ENCODE measurements around the gene TOMT.

Gene TOMT, protein sequence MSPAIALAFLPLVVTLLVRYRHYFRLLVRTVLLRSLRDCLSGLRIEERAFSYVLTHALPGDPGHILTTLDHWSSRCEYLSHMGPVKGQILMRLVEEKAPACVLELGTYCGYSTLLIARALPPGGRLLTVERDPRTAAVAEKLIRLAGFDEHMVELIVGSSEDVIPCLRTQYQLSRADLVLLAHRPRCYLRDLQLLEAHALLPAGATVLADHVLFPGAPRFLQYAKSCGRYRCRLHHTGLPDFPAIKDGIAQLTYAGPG
- 0 reads per million in 17 experiments for total RNA-seq

DNA sequence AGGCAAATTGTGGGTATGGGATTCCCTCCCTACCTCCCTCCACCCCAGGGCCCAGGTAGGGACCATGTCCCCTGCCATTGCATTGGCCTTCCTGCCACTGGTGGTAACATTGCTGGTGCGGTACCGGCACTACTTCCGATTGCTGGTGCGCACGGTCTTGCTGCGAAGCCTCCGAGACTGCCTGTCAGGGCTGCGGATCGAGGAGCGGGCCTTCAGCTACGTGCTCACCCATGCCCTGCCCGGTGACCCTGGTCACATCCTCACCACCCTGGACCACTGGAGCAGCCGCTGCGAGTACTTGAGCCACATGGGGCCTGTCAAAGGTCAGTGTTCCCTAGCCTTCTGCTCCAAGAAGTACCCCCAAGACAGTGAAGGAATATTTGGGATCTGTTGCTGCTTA, at the start of gene TOMT:
TSS of gene TOMT (plus strand) at position 37 of the 400 bp plus-strand sequence. CDS start at position 65, 28 bp downstream.
- DNase-seq, result no peak

DNA sequence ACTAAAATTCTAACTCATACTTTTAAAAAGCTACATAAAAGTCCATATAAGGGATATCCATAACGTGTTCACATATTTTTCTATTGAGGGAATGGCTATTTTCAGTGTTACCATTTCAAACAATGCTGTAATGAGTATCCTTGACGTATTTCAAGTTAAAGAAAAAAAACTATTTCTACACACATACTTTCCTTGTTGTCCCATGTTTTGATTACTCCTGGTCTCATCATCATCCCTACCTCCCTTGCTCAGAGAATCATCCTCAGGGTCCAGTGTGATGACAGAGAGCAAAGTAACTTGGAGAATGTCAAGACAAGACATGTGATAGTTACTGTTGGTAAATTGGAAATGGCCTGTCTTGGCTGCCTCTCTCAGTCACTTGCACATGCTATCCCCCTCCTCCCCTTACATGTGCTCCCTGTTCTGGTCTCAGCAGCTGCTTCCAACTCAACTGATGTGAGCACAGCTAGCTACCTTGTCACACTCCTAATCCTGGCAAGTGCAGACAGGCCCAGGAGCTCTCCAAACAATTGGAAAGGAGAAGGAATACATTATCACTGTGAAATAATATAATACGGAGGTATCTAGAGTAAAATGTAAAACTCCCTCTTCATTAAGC, 47.2 kb upstream of the TOMT start:
- DNase-seq, result no peak

DNA sequence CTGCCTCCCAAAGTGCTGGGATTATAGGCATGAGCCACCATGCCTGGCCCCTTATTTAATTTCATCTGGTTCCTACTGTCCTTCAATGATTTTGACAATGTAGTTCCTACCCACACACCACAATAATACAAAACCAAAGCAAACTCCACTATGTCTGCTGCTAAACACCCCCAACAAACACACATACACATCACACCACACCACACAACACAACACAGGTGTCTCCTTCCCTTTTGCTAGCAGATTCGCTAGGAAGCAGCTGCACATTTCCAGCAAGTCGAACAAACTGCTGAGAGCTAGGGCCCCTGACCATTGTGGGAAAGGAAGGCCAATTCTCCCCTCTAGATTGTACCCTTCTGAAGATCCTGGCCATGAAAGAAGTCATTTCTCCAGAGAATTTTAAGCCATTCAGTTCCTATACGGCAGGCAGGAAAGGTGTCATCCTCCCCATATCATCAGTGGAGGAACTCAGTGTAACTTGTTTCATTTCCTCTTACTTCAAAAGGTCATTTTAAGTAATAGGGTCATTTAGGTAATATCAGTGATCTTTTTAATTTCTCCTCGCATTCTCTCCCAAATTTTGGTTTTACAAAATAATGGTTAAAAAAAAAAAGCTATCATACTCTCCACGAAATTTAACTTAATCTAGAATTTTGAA, 43.9 kb upstream of the TOMT start:
- peak in 1 of 4 experiments; percentile 28 for DNase-seq

DNA sequence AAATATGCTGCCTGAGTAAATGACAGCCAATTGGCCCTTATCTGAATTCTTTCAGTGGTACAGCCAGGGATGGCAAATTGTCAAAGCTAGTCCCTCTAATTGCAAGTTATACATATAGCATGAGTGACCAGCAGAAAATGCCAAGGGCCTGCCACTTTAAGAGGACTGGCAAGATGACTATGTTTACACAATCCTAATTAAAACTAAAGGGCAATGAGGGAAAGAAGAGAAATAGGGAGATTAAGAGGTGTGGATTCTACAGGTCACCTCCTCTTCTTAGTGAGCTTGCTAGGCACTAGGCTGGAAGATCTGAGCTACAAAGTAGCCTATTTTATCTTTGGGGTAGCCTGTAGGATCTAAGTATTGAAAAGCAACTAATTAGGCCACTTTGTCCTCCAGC, 38.9 kb upstream of the TOMT start:
- no peak for DNase-seq

DNA sequence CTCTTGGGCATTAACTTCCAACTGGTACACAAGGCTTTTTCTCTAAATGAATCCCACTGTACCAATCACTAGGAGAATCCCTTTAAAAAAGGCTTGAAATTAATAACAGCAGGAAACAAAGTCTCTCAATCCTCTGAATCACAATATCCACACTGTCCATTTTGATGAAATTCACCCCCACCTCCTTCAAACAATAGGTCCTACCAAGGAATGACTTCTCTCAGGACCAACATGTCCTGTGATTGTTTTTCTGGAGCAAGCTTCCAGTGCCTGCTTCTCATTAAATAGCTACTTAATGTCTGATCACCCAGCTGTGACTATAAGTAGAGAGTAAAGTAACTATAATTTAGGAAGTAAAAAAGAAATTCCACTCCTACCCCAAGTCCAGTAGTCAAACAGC, 38.5 kb upstream of the TOMT start:
- DNase-seq, result no peak

DNA sequence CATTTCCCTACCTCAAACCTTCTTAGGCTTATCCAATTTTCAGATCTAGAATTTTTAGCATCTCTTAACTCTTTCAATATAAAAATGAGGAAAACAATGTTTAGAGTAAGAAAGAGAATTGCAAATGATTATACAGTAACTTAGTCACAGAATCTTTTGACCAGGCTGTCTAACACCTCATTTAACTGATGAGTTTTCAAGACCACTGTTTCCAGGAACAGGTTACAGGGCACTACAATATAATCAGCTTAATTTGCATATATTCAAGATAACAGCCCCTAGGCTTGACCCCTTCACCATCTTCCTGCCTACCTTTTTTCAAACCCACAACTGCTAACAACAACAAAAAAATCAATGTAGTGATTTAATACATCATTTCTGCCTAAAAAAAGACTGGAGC, 38.0 kb upstream of the TOMT start:
- no peak for DNase-seq

DNA sequence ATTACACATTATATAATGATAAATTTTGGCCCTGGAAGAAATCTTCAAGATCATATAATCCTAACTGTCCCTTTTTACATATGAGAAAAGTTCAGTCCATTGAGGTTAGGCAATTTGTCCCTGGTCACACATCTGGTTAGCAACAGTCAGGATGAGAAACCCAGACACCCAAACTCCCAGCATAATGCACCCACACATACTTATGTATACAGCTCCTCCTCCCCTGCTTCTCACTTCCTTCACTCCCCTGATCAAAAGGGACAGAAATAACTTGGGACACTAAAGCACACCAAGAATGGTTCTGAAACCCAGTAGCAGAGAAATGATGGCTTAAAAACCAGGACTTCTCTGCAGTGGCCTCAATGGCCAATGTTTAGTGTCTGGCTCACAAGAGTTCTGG, 36.5 kb upstream of the TOMT start:
- DNase-seq, result peak; percentile 47 to 78 (median 73)

DNA sequence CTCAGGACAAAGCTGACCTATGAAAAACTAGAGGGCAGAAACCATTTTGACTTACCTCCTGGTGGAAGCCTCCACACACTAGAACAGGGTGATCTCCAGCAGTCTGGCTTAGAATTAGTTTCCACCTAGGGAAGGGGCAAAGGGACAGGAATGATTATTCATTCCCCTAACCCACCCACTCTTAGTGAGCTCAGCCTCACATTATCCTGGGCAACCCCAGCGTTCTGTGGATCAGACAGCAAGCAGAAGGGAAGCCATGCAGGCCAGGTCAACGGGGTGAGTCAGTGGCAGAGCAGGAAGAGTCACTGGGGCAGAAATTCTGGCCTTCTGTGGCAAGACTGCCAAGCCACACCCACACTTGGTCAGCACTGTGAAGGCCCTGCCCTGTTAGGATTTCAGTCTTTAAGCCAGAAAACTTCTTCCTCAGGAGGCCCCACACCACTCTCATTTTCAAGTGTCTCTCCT, 35.9 kb upstream of the TOMT start:
- peak; percentile 91 to 98 (median 95) for DNase-seq

DNA sequence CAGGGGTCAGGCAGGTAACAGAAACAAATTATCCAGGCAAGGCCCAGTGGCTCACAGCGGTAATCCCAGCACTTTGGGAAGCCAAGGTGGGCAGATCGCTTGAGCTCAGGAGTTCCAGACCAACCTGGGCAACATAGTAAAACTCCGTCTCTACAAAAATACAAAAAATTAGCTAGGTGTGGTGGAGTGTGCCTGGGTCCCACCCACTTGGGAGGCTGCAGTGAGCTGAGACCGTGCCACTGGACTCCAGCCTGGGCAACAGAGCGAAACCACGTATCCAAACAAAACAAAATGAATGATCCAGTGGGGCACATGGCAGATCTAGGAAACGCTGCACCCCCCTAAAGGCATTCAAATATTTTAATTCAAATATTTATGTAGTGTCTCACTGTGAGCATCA, 35.2 kb upstream of the TOMT start:
- DNase-seq, result no peak

DNA sequence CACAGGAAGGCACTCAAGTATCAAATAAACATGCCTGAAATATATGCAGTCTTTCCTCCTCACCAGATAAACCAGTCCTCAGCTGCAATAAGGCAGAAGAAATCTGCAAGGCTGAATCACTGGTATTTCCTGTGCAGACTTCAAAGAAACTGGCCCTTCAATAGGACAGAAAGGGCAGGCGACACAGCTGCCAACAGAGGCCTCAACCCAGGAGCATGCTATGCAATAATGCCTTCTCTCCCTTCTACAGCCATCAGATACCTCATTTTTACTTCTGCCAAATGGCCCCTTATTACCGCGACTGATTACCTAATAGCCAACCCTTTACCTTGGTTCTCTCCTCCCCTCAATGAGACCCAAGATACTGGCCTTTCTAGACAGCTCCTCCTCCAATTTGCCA, 33.4 kb upstream of the TOMT start:
- peak; percentile 25 to 48 (median 38) for DNase-seq

DNA sequence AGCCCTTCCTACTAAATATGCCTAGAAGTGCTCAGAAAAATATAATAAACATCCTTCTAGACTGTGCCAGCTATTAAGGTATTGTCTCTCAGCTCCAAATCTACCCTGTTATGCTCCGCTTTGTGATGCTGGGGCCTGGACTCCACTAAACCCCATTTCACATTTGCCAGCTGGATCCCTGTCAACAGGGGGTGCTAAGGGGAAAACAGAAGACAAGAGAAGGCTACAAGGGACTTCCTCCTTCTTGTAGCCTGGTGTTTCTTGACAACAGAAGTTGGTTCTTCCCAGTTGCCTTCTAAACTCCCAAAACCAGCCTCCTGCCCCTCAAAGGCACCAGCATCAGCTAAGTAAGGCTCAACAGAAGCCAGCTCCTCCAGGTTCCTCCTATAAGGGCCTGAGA, 30.6 kb upstream of the TOMT start:
- DNase-seq, result peak; percentile 61 to 84 (median 78)

DNA sequence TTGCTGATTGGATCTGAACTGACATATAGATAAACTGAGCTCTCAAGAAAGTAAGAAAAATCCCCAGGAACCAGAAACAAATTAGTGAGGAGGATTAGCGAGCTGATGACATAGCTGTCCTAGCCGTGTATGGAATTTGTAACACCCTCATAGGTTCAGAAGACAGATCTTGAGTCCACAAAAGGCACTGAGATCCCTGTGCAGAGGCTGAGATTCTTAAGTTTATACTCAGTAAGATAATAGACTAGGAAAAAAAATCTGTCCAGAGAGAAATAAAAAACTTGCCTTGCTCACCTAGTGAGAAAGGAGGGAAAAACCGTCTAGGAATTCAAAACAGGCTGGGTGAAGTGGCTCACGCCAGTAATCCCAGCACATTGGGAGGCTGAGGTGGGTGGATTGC, 30.0 kb upstream of the TOMT start:
- DNase-seq, result no peak

DNA sequence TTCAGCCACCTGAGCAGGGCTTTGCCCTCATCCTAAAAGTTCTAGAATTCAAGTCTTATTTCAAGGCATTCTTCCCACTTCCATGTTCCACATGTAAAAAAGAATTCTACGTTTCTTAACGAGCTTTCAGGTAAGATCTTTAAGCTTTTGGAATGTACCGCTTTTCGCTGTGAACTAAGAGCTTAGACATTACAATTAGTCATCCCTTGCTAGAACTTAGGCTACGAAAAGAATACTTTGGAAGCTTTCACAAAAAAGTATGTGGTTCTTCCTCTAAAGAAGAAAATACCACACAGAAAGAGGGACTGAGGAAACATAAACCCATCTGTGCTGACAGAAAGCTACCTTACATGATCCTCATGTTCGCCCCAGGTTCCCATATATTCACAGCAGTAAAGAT, 27.2 kb upstream of the TOMT start:
- DNase-seq, result no peak

DNA sequence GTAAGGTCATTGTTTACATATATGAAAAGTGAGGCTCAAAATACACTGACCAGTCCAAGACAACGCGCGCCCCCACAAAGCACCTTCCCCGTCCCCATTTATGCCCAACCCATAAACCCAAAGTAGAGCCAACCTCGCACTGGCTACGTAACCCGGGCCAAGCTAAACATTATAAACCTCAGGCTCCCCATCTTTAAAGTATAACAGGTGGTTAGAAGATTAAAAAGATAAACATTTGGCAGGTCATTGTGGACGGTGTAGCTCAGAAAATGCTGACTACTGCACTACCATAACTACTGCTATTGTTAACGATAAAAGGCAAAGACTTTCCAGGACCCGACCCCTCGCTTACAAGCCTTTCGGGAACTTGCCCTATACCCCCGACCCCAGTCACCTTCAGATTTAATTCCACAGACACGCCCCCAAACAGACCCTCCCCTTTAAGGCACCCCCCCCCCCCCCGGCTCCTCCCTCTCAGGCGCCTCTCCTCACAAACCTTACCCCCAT, 25.9 kb upstream of the TOMT start:
- peak in 1 of 4 experiments; percentile 21 for DNase-seq

DNA sequence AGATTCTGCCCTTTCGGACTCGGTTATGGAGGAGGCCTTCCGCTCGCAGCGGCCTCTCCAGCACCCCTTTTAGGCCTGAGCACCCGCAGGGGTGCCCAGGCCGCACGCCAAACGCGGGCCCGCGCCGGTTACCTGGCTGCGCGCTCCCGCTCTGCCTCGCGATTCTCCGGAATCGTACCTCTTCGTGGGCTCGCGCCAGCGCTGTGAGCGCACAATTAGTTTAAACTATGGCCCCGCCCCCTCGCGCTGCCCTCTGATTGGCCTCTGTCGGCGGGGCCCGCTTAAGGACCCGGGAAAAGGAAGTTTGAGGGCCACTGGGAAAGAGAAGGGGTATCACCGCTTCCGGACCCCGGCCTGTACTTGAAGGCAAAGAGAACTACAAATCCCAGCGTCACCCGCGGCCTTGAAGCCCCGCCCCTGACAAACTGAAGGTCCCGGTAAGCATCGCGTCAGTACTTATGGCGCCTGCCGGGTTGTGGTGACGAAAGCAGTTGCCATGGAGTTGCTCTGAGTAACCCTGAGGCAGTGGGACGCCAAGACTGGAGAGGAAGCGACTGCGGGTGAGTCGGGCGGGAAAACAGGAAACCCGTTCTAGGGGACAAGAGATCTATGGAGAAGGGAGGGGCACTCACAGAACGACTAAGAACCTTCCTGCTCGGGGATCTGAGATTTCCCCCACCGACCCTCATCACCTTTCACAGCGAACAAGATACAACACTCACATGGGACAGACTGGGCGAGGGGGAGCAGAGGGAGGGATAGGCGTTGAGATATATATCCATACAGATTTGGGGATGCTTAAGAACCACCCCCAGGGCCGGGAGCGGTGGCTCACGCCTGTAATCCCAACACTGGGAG, 25.2 kb upstream of the TOMT start, which contains the start of the genes LRRC51 and NUMA1:
TSS of gene LRRC51 (plus strand) at position 525 of the 858 bp plus-strand sequence. CDS start 8,234 bp downstream, outside the sequence.
TSS of gene NUMA1 (minus strand) at position 217 of the 858 bp plus-strand sequence. CDS start 44,599 bp downstream, outside the sequence.
- peak; percentile 100 for DNase-seq

DNA sequence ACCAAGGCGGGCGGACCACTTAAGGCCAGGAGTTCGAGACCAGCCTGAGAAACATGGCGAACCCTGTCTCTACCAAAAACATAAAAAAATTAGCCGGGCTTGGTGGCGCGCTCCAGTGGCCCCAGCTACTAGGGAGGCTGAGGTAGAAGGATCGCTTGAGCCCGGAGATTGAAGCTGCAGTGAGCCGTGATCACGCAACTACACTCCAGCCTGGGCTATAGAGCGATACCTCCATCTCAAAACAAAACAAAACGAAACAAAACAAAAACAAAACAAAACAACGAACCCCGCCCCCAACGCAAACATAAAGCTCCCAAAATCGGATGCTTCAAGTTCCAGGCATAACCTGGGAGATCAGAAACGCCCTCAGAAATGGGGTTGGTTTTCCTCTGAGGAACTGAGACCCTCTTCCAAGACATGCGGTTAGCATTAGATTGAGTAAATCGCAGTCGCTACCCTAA, 24.5 kb upstream of the TOMT start:
- no peak for DNase-seq

DNA sequence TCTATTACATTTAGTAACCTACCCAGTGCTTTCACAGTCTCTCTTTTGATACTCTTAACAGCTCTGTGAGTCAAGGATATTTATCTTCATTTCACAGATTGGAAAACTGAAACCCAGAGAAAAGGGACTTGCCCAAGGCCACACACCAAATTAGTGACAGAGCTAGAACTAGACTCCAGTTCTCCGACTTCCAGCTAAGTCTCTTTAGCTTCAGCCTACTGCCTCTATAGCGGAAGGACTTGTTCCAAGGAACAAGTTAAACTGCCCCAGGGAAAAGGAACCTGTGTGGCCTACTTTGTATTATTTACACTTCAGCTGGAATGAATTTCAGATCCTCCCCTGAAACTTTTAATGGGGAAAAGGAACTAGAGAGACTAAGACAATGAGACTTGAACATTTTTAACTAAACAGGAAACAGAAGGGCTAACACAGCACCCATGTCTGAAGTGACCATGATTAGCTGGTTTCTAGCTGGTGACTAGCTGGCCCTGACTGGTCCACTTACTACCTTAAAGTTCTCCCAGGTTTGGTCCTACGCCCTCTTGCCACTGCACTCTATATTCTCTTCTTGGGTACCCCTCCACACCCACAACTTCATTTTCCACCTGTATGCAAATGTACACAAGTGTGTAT, 23.8 kb upstream of the TOMT start:
- peak in 2 of 4 experiments; percentile 36 to 45 for DNase-seq

DNA sequence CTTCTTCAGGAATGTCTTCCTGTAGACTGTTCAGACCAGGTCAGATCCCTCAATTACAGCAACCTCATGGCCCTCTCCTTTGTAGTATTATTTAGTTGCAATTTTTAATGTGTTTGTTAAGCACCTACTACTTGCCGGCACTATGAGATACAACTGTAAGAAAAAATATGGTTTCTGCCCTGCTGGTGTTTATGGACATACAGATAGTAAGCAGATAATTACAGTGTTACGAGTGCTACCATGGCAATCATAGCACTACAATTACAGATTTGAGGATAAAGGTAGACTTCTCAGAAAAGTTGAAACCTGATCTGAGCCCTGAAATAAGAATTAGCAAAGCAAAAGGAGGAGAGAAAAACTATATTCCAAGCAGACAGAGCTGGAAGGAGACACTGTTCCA, 22.3 kb upstream of the TOMT start:
- DNase-seq, result no peak

DNA sequence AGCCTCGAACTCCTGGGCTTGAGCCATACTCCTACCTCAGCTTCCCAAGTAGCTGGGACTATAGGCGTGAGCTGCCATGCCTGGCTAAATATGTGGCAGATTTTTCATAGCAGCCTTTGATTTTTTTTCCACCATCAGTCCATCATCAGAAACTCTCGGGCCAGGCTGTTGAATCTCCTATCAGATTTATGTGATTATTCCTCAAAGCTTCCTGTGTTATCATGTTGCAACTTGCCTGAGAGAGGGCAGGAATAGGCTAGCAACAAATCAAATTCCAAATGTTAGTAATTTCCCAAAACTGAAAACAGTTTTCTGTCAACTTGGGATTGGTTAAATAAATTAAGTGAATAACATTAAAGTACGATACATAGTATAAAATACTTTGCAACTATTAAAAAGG, 21.6 kb upstream of the TOMT start:
- DNase-seq, result no peak

DNA sequence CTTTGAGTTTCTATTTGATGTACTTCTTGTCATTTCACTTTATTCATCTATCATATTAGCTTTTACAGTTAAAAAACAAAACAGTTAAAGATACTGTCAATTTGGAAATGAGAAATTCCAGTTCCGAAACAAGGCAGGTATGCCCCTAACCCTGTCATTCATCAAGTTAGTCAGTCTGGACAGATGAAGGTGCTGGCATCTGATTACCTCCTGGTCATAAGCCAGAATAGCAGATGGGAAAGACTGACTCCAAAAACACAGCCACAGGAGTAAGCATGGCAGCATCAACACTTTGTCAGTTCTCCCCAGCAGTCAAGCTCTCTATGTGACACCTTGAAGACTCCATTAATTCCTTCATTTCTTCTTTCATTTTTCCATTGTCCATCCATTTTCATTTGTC, 20.8 kb upstream of the TOMT start:
- DNase-seq, result no peak

DNA sequence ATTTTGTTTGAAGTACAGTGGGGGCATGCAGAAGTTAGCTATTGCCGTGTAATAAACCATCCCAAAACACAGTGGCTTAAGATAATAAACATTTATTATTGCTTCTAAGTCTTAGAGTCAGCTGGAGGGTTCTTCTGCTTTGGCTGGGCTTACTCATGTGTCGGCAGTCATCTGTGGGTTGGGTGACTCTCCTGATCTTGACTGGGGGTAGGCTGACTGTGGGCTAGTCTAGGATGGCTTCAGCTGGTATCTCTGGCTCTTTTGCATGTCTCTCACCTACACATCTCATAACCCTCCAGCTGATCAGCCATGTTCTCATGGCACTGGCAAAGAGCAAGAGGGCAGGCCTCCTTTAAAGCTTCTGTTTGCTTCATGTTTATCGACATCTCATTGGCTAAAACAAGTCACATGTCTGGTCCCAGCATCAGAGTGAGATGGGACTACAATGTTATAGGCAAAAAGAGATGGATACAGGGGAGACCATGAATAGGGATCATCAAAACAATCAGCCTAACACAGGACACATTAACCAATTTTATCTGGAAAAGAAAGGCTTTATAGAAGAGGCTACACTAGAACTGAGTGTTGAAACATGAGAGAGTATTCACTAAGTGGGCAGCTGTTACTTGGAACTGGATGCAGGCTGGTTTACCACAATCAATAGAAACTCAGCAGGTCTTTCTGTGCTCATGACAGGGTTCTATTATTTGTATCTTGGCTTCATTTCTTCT, 19.9 kb upstream of the TOMT start:
- peak in 3 of 4 experiments; percentile 43 to 55 (median 49) for DNase-seq
